Cardiac muscle cell (in vitro differentiated cells and primary cell): ENCODE measurements around the gene MCOLN2. TPM values are rescaled to one million over a fixed set of nuclear protein-coding genes. Genes with fewer than 3 reads are reported as not detected.

Experiments
- DNase-seq, 2 donors: peaks; one replicate each; pipeline versions ENCODE4 v3.0.0 to v3.0.0-alpha.2; 2010 to 2017; ENCODE audit warnings: low read depth in 1 of 2, low spot score in 1 of 2
- H3K27ac ChIP-seq: fragments of 200-600 bp; sonication (generic); 2 replicates; pipeline ENCODE4 v1.5.1; 2016
- H3K27me3 ChIP-seq: fragments of 200-600 bp; sonication (generic); 2 replicates; pipeline ENCODE4 v1.6.0; 2016; ENCODE audit warnings: control low read depth
- H3K36me3 ChIP-seq: fragments of 200-600 bp; sonication (generic); 2 replicates; pipeline ENCODE4 v1.5.1; 2016; ENCODE audit warnings: control low read depth
- H3K4me1 ChIP-seq: fragments of 200-600 bp; sonication (generic); 2 replicates; pipeline ENCODE4 v1.8.1; 2017; ENCODE audit warnings: low read depth, mild to moderate bottlenecking, mixed run types
- H3K4me3 ChIP-seq: fragments of 200-600 bp; sonication (generic); 2 replicates; pipeline ENCODE4 v1.5.1; 2016; ENCODE audit warnings: mild to moderate bottlenecking
- H3K9me3 ChIP-seq: fragments of 200-600 bp; sonication (generic); 2 replicates; pipeline ENCODE4 v1.5.1; 2017; ENCODE audit warnings: low read depth, mild to moderate bottlenecking, control low read depth
- polyA plus RNA-seq: library from polyadenylated mRNA; unstranded; fragments of >200 nt; fragmentation: Nextera tagmentation; extraction: Ambion mirVana; gene quantifications from 2 replicates; pipeline ENCODE4 v1.2.1, GENCODE V29; 2016
- total RNA-seq: library from RNA; depleted of rRNA; stranded (reverse); fragments of >200 nt; gene quantifications from 2 replicates; pipeline ENCODE4 v1.2.3, GENCODE V29; 2016
- TF ChIP-seq, protein P1 (sequence below): IDR thresholded peaks from 2 replicates; pipeline ENCODE4 v1.5.1; 2012; ENCODE audit warnings: low read depth, mild to moderate bottlenecking, low read length

The MCOLN2 gene
- total and polyA plus RNA-seq, 2 experiments from 2014 or later = not detected

DNA sequence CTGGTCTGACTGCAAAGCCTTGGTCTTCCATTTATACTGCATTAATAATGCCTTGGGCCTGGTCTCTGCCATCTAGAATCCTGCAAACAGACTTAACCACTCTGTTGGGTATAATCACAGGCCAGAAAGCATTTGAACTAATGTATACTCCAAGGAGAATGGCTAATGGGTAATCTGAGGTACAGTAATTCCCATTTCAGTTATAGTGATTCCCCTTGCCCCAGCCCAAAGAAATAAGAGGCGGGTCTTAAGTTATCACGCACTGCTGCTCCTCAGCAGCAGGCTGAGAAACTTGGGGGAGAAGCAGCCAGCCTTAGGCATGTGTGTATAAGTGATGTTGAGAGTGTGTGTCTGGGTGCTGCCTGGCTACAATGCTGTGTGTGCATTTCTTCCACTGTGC, 106.3 kb downstream of the MCOLN2 start:
- Histone ChIP-seq H3K27me3 (peaks cover 24% of the 10 kb centered on the region), H3K27ac (no peak overlapping the region), H3K36me3 (no peaks in the 10 kb centered on the region), H3K4me3 (no peak overlapping the region), H3K4me1 (peaks cover 4% of the 10 kb centered on the region), H3K9me3 (no peaks in the 10 kb centered on the region)
- TF ChIP-seq, protein P1, sequence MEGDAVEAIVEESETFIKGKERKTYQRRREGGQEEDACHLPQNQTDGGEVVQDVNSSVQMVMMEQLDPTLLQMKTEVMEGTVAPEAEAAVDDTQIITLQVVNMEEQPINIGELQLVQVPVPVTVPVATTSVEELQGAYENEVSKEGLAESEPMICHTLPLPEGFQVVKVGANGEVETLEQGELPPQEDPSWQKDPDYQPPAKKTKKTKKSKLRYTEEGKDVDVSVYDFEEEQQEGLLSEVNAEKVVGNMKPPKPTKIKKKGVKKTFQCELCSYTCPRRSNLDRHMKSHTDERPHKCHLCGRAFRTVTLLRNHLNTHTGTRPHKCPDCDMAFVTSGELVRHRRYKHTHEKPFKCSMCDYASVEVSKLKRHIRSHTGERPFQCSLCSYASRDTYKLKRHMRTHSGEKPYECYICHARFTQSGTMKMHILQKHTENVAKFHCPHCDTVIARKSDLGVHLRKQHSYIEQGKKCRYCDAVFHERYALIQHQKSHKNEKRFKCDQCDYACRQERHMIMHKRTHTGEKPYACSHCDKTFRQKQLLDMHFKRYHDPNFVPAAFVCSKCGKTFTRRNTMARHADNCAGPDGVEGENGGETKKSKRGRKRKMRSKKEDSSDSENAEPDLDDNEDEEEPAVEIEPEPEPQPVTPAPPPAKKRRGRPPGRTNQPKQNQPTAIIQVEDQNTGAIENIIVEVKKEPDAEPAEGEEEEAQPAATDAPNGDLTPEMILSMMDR = no peak
- no peak for DNase-seq

DNA sequence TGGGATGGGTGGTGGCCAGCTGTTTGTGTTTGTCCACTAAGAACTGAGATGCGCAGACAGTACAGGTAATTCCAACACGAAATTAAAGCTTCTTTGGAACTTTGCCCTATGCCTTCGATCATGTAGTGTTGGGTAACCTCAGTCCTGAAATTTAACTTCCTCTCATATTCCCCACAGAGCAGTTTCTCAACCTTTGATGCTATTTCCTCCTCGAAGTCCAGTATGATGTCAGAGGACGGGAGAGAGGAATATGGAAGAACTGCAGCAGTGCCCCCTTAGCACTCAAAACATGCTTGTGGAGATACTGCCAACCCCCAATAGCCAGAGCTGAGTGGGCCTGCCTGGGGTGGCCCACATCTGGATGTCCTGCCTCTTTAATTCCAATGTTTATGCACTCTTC, 107.5 kb downstream of the MCOLN2 start:
- no peak overlapping the region for H3K27ac ChIP-seq
- TF ChIP-seq, protein P1 = no peak
- no peak overlapping the region for H3K4me3 ChIP-seq
- H3K4me1 ChIP-seq = peaks cover 9% of the 10 kb centered on the region
- H3K9me3 ChIP-seq = no peaks in the 10 kb centered on the region
- H3K27me3 ChIP-seq = peaks cover 14% of the 10 kb centered on the region
- no peaks in the 10 kb centered on the region for H3K36me3 ChIP-seq
- DNase-seq = peak in 1 of 2 donors; percentile 40

DNA sequence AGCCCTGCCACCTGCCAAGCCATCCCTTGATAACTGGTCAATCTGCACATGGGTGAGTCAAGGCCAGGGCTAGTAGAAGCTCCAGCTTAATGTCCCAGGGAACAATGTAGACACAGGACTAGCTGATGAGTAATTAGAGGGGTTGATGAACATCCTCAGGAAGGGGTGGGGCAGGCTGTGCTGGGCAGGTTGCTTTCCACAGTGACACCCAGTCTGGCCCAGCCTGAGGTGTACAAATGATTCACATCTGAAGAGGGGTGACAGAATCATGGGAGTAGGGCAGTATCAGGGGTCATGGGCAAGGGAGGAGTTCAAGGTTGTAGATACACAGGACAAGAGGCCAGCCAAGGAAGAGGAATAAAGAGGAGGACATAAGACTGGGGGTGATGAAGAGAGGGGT, 108.2 kb downstream of the MCOLN2 start:
- H3K27ac ChIP-seq = no peak overlapping the region
- H3K36me3 ChIP-seq = no peaks in the 10 kb centered on the region
- H3K27me3 ChIP-seq = peaks cover 7% of the 10 kb centered on the region
- H3K9me3 ChIP-seq = no peaks in the 10 kb centered on the region
- TF ChIP-seq, protein P1 = no peak
- H3K4me3 ChIP-seq = no peak overlapping the region
- peaks cover 12% of the 10 kb centered on the region for H3K4me1 ChIP-seq
- DNase-seq = no peak

DNA sequence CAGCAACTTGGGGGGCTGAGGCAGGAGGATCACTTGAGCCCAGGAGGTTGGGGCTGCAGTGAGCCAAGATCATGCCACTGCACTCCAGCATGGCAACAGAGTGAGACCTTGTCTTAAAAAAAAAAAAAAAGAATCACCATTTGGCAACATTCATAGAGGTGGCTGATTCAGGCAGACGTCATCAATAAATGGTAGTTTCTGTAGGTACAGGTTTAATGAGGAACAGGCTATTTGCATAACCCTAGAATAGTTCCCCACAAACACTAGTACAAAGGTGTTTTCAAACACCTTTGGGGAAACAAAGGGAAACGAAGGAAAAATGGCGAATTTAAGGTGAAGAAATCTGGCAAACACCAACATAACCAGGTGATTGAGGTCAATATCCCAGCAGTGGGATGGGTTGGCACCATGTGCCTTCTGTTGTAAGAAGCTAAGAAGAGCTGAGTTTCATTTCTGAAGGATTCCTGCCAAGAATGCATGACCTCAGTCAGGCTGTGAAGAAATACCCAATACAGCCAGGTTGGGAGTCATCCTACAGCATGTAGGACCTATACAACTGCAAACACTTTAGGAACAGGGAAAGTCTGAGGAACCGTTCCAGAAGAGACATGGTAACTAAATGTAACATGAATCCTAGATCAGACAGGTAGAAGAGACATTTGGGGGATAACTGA, 109.5 kb downstream of the MCOLN2 start:
- no peak overlapping the region for H3K27ac ChIP-seq
- no peak overlapping the region for H3K4me3 ChIP-seq
- no peaks in the 10 kb centered on the region for H3K9me3 ChIP-seq
- TF ChIP-seq, protein P1 = no peak
- peaks cover 12% of the 10 kb centered on the region for H3K4me1 ChIP-seq
- no peaks in the 10 kb centered on the region for H3K27me3 ChIP-seq
- DNase-seq = peak in 1 of 2 donors; percentile 64
- H3K36me3 ChIP-seq = no peaks in the 10 kb centered on the region

DNA sequence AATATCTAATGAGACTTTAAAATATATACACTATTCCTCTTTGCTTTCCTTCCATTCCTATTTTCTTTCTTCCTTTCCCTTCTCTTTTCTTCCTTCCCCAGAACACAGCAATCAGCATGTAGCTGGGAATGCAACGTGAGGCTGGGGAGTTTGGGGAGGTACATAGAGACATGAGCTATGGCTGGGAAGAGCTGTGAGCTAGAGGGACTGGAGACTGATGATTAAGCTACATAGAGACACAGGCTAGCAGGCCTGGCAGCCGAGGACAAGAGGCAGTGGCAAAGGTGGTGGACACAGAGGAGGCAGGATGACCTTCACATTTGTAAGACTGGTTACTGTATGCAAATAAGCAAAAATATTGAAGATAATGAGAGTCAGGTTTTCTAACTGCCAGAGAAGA, 111.4 kb downstream of the MCOLN2 start:
- no peaks in the 10 kb centered on the region for H3K9me3 ChIP-seq
- TF ChIP-seq, protein P1 = no peak
- DNase-seq = no peak
- peaks cover 8% of the 10 kb centered on the region for H3K4me1 ChIP-seq
- H3K27ac ChIP-seq = no peak overlapping the region
- H3K27me3 ChIP-seq = no peaks in the 10 kb centered on the region
- no peaks in the 10 kb centered on the region for H3K36me3 ChIP-seq
- H3K4me3 ChIP-seq = no peak overlapping the region
